GM12878 (cell line): Measurements from ENCODE around the gene SKP2. TPM values are rescaled to one million over a fixed set of nuclear protein-coding genes. Genes with fewer than 3 reads are reported as not detected.

ENCODE experiments used
- BCL3 ChIP-seq: IDR thresholded peaks from 2 replicates; pipeline ENCODE4 v1.6.1; 2011; ENCODE audit warnings: borderline replicate concordance, low read depth, mild to moderate bottlenecking, moderate library complexity, low read length; ENCODE audit not compliant: insufficient read depth, poor library complexity, severe bottlenecking
- BCLAF1 ChIP-seq: fragments of 450-650 bp; IDR thresholded peaks from 2 replicates; pipeline ENCODE4 v1.6.1; 2017; ENCODE audit warnings: antibody characterized with exemption, mild to moderate bottlenecking, moderate library complexity
- CUX1 ChIP-seq: IDR thresholded peaks from 2 replicates; pipeline ENCODE4 v1.6.1; 2012; ENCODE audit warnings: improper control_type of control experiment, low read depth, low read length; ENCODE audit not compliant: insufficient replicate concordance
- HDAC6 ChIP-seq: fragments of 200-600 bp; sonication (generic); IDR thresholded peaks from one replicate; pipeline ENCODE4 v1.8.0; 2017; ENCODE audit warnings: antibody characterized with exemption; ENCODE audit not compliant: unreplicated experiment
- HSF1 ChIP-seq: fragments of 150-350 bp; IDR thresholded peaks from 2 replicates; pipeline ENCODE4 v1.6.1; 2014; ENCODE audit warnings: mild to moderate bottlenecking, low read depth, low read length
- IRF4 ChIP-seq: IDR thresholded peaks from 2 replicates; pipeline ENCODE4 v1.6.1; 2011; ENCODE audit warnings: low read depth, low read length
- NR2C2 ChIP-seq: IDR thresholded peaks from 2 replicates; pipeline ENCODE4 v1.6.1; 2011; ENCODE audit warnings: borderline replicate concordance, low read depth; ENCODE audit not compliant: control insufficient read depth, insufficient read length
- PBX3 ChIP-seq: IDR thresholded peaks from 2 replicates; pipeline ENCODE4 v1.6.1; 2011; ENCODE audit warnings: mild to moderate bottlenecking, low read depth, low read length, moderate library complexity; ENCODE audit not compliant: insufficient replicate concordance
- RAD21 ChIP-seq: IDR thresholded peaks from 2 replicates; pipeline ENCODE4 v1.6.1; 2011; ENCODE audit warnings: mild to moderate bottlenecking, low read depth, low read length, moderate library complexity; ENCODE audit not compliant: insufficient read depth
- ZBTB11 ChIP-seq: fragments of 450-650 bp; formaldehyde crosslinking; IDR thresholded peaks from 2 replicates; pipeline ENCODE4 v1.5.0; 2022; ENCODE audit warnings: mild to moderate bottlenecking, missing genetic modification characterization
- polyA plus RNA-seq, 11 experiments: library from polyadenylated mRNA; depleted of rRNA in 4 of 11; unstranded in 6 of 11; stranded (reverse) in 5 of 11; fragments of >200 nt; fragmentation: Nextera tagmentation in 4 of 11; fragmentation: Illumina TruSeq in 1 of 11; extraction: Ambion mirVana in 4 of 11; extraction: Trizol in 1 of 11; gene quantifications; 1 replicate in 1 of 11; 2 replicates in 10 of 11; pipeline versions ENCODE4 v1.2.1 to v1.2.3, GENCODE V29; 2011 to 2016; ENCODE audit warnings: inconsistent platforms in 2 of 11, missing spikeins in 2 of 11, low read depth in 1 of 11
- total RNA-seq, 4 experiments: library from RNA; depleted of rRNA in 3 of 4; stranded (reverse); fragments of >200 nt in 3 of 4; fragmentation: Illumina TruSeq in 1 of 4; extraction: Trizol in 1 of 4; gene quantifications; 2 replicates each; pipeline versions ENCODE4 v1.2.1 to v1.2.3, GENCODE V29; 2013 to 2021

The SKP2 gene
- total and polyA plus RNA-seq, 10 of the 15 experiments (the other 5 are each of a cell fraction or from before 2014, with no cell fraction given): 13.9 to 50.8 (median 36.9) TPM

- TF ChIP-seq BCLAF1: no peak
- peak; percentile 50; the same call in 1 of the 2 replicates for TF ChIP-seq IRF4
- no peak for TF ChIP-seq NR2C2
- no peak for TF ChIP-seq CUX1
- no peak for TF ChIP-seq RAD21
- no peak for TF ChIP-seq ZBTB11 (CRISPR knock-in tag)
- no peak for TF ChIP-seq HDAC6
- 0 out of 2 replicates have a peak, but pooled peaks have one; percentile 10 for TF ChIP-seq HSF1
- TF ChIP-seq PBX3: no peak
- TF ChIP-seq BCL3: no peak
Observed at GRCh38 chr5:36151434-36152323, at the start of gene SKP2, which contains the start of gene LMBRD2 (continued).
